PFSK-1 (cell line): ENCODE results near the gene FKBP1A.

ENCODE experiments used
- FOXP2 ChIP-seq: optimal IDR thresholded peaks from 2 replicates; pipeline ENCODE3; 2011; ENCODE audit warnings: borderline replicate concordance, control low read depth, inconsistent platforms; ENCODE audit not compliant: insufficient read depth; ENCODE audit errors: extremely low read length, extremely low read depth
- POLR2AphosphoS5 ChIP-seq: IDR thresholded peaks from 2 replicates; pipeline ENCODE4 v1.6.1; 2012; ENCODE audit warnings: low read depth, mild to moderate bottlenecking, control low read depth, low read length, moderate library complexity
- REST ChIP-seq, 2 experiments: IDR thresholded peaks; 2 replicates each; pipeline versions ENCODE4 v1.6.1 to v1.8.0; 2011 to 2012; ENCODE audit warnings: low read depth in 2 of 2, low read length in 2 of 2, control low read depth in 1 of 2, inconsistent platforms in 1 of 2, mild to moderate bottlenecking in 1 of 2, moderate library complexity in 1 of 2; ENCODE audit not compliant: insufficient read depth in 1 of 2
- SIN3A ChIP-seq: IDR thresholded peaks from 2 replicates; pipeline ENCODE4 v1.6.1; 2012; ENCODE audit warnings: mild to moderate bottlenecking, low read length, moderate library complexity, borderline replicate concordance; ENCODE audit not compliant: insufficient read depth
- TAF1 ChIP-seq: IDR thresholded peaks from 2 replicates; pipeline ENCODE4 v1.6.1; 2012; ENCODE audit warnings: low read length, control low read depth, borderline replicate concordance; ENCODE audit not compliant: insufficient read depth

GRCh38 chr20:1388253-1388652, 4.6 kb downstream of the FKBP1A start:
- TF ChIP-seq POLR2AphosphoS5 (no peak), TAF1 (no peak), REST (IDR thresholded peaks at IDR 0.05; ENCODE audit: insufficient read depth in 1 of 2, low read depth in 2 of 2, low read length in 2 of 2) (no peak), SIN3A (no peak), FOXP2 (no peak)
